Activated naive CD8-positive, alpha-beta T cell treated with anti-CD3 and anti-CD28 coated beads, Interleukin-2, amount 10 ng/mL, durations not matched to agents 7 days and 5 days (primary cell): ENCODE measurements around the gene EPB41L4B. TPM values are rescaled to one million over a fixed set of nuclear protein-coding genes. Genes with fewer than 3 reads are reported as not detected.

ENCODE experiments used
- ATAC-seq: fragments of 150-1000 bp; cut with Tn5 transposase; one replicate; pipeline ENCODE4 v1.10.0; 2021; ENCODE audit warnings: low read depth, moderate library complexity
- POLR2A ChIA-PET: fragments of 350-600 bp; sonication (Branson Sonifier 250); formaldehyde crosslinking; loops from one replicate; lab custom pipeline; 2021; ENCODE audit warnings: antibody characterized with exemption; lab: Charles Lee
- DNase-seq: peaks from one replicate; pipeline ENCODE4 v3.0.0; 2021
- H3K27ac Mint-ChIP-seq: one replicate; pipeline ENCODE4 v1.8.0; 2022; ENCODE audit warnings: mild to moderate bottlenecking, mixed read lengths
- H3K27me3 Mint-ChIP-seq: one replicate; pipeline ENCODE4 v1.8.0; 2022; ENCODE audit warnings: mild to moderate bottlenecking, moderate library complexity, mixed read lengths
- H3K36me3 Mint-ChIP-seq: one replicate; pipeline ENCODE4 v1.8.0; 2021; ENCODE audit warnings: mild to moderate bottlenecking, mixed read lengths
- H3K4me1 Mint-ChIP-seq: one replicate; pipeline ENCODE4 v1.8.0; 2021; ENCODE audit warnings: mixed read lengths
- H3K4me3 Mint-ChIP-seq: one replicate; pipeline ENCODE4 v1.8.0; 2022; ENCODE audit warnings: mild to moderate bottlenecking, moderate library complexity, mixed read lengths
- H3K9me3 Mint-ChIP-seq: one replicate; pipeline ENCODE4 v1.8.0; 2021; ENCODE audit warnings: mixed read lengths
- total RNA-seq, 2 experiments: library from RNA; stranded (reverse); gene quantifications; one replicate each; pipeline ENCODE4 v1.2.3, GENCODE V29; 2021

Gene EPB41L4B
- total RNA-seq, 2 experiments from 2014 or later: not detected

DNA sequence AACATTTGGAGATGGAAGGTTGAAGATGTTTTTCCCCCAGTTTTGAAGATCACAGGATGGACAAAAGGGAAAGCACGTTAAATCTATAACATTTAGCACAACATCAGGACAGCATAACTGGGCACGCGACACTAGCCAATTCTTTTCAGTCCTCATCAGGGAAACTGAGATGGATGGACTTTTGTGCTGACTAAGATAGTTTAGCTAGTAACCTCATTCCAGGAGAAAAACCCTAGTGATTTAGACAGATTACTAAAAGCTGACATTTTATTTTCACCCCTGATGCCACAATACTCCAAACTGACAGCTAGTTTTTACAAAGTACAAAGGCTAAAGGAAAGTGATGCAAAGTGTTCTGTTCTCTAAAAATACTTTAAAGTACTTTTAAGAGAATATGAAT lies 53.3 kb downstream of the EPB41L4B start:
- POLR2A ChIA-PET: no interaction called here
- no peak overlapping the region for H3K4me3 Mint-ChIP-seq
- DNase-seq: no peak

DNA sequence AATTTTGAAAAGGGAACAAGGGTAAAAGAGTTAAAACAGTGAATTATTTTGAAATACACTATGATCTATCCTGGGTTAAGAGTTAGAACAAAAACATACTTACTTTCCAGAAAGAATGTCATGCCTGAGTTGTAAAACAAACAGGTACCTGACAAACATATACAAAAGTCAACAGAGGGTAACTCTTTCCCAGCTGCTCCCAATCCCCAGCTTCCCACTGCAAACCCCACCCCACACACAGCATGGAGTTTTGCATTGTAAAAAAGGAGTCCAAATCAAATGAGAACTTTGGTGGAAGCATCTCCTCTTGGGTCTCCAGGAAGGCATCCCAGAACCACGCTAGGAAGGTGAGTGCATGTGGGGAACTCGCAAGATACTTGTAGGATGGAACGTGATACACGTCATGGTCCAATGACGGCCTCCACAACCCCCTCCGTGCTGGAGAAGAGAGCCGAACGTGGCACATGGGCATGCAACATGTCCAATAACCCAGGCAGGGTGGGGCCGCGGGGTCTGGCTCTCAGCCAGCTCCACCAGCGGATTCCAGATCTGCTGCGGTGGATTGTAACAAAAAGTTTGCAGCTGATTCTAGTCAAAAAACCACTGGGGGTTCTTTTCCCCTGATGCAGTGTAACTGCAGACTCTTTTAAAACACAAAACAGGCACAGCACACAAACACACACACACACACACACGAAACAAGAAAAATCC lies 55.8 kb downstream of the EPB41L4B start:
- ATAC-seq: no peak
- POLR2A ChIA-PET: no interaction called here
- no peaks in the 10 kb centered on the region for H3K4me1 Mint-ChIP-seq
- peaks cover 3% of the 10 kb centered on the region for H3K27me3 Mint-ChIP-seq
- H3K4me3 Mint-ChIP-seq: no peak overlapping the region
- H3K27ac Mint-ChIP-seq: no peak overlapping the region
- H3K36me3 Mint-ChIP-seq: no peaks in the 10 kb centered on the region
- H3K9me3 Mint-ChIP-seq: peaks cover 4% of the 10 kb centered on the region
- DNase-seq: no peak

More for the DNA sequence above, 53.3 kb downstream of the EPB41L4B start:
- Mint-ChIP-seq H3K4me1 (no peaks in the 10 kb centered on the region), H3K27ac (no peak overlapping the region), H3K36me3 (no peaks in the 10 kb centered on the region), H3K9me3 (peaks cover 4% of the 10 kb centered on the region), H3K27me3 (no peaks in the 10 kb centered on the region)
- ATAC-seq: no peak

DNA sequence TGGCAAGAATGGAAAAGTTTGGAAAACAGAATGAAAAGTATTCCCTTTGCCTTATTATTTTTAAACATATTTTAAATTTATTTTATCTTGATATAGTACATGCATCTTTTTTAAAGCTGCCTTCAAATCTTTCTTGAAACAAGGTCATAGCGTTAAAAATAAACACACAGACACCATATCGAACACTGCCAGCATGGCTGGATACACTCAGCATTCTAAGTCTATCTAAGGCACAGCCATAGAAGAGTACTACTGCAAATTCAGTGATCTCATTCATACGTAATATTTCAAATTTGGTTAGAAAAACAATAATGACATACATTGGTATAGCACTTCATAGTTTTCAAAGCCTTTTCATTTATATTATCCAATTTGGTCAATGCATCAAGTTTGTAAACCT lies 57.5 kb downstream of the EPB41L4B start:
- DNase-seq (no peak), ATAC-seq (no peak)
- Mint-ChIP-seq H3K4me3 (no peak overlapping the region), H3K27ac (no peak overlapping the region), H3K4me1 (no peaks in the 10 kb centered on the region), H3K27me3 (peaks cover 11% of the 10 kb centered on the region), H3K36me3 (no peaks in the 10 kb centered on the region), H3K9me3 (peaks cover 3% of the 10 kb centered on the region)
- POLR2A ChIA-PET: no interaction called here

DNA sequence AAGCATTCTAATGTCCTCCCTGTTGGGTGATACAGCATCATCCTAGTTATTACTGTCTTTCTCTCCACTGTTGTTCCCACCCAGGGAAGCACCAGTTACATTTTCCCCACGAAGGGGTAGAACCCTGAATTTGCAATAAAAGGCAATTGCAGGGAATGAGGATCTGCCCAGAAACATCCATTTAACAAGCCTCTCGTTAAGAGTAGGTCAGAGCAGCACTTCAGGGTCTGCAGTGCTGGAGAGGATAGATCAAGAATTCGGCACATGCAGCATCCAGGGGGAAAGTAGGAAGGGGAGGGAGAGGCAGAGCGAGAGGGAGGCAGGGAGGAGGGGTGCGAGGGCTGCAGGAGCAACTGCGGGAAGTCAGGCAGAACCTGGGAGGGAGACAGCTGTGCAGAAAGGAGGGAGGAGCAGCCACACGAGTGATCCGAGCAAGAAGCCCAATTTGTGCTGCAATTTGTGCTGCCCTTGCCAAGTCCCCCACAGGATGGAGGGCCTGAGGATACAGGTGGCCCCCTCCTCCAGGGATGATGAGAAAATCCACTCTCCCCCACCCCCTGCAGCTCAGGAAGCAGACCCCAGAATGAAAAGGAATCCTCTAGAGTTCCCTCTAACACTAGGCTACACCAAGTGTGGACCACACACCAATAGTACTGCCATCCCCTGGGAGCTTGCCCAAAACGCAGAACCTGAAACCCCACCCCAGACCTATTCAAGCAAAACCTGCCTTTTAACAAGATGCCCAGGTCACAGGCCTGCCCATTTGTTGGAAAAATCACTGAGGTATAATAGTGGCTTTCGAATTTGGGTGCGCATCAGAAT lies 62.2 kb downstream of the EPB41L4B start:
- DNase-seq (no peak), ATAC-seq (no peak)
- POLR2A ChIA-PET: no interaction called here
- Mint-ChIP-seq H3K4me1 (no peaks in the 10 kb centered on the region), H3K36me3 (no peaks in the 10 kb centered on the region), H3K4me3 (no peak overlapping the region), H3K9me3 (no peaks in the 10 kb centered on the region), H3K27ac (no peak overlapping the region), H3K27me3 (peaks cover 11% of the 10 kb centered on the region)

DNA sequence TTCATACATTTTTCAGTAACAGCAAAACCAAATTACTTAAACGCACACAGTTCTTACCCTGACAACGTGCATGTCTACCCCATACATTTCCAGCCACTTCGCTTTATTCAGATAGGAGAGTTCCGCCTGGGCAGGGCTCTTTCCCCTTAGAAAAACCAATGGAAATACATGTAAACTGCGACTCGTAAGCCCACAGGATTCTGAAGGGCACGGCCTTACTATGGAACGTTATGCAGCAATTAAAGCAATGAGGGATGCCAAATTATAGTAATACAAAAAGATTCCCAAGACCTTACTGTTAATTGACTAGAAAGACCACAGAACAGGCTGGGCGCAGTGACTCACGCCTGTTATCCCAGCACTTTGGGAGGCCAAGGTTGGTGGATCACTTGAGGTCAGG lies 64.5 kb downstream of the EPB41L4B start:
- no peak overlapping the region for H3K4me3 Mint-ChIP-seq
- no peaks in the 10 kb centered on the region for H3K9me3 Mint-ChIP-seq
- peaks cover 11% of the 10 kb centered on the region for H3K27me3 Mint-ChIP-seq
- ATAC-seq (no peak), DNase-seq (no peak)
- H3K4me1 Mint-ChIP-seq: no peaks in the 10 kb centered on the region
- POLR2A ChIA-PET: no interaction called here
- H3K27ac Mint-ChIP-seq: no peak overlapping the region
- H3K36me3 Mint-ChIP-seq: no peaks in the 10 kb centered on the region

DNA sequence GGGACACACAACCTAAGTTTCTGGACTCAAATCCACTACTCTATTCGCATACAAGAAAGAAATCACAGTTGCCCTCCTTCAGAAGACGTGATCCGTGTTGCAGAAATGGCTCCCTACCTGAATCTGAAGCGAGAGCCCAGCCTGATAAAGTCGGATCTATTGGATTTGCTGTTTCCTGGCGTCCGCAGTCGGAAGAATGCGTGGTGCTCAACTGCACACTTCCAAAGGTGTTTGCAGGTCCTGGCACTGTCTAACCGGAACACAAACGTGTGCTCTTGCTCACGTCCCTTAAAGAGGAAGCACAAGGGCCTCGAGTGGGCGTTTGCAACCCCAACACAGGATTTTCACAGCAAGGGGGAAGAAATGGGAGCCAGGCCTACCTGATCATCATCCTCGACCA lies 65.5 kb downstream of the EPB41L4B start:
- H3K27me3 Mint-ChIP-seq: peaks cover 11% of the 10 kb centered on the region
- no peak overlapping the region for H3K4me3 Mint-ChIP-seq
- DNase-seq: no peak
- H3K9me3 Mint-ChIP-seq: no peaks in the 10 kb centered on the region
- no peaks in the 10 kb centered on the region for H3K36me3 Mint-ChIP-seq
- ATAC-seq: no peak
- H3K27ac Mint-ChIP-seq: no peak overlapping the region
- POLR2A ChIA-PET: no interaction called here
- no peaks in the 10 kb centered on the region for H3K4me1 Mint-ChIP-seq

DNA sequence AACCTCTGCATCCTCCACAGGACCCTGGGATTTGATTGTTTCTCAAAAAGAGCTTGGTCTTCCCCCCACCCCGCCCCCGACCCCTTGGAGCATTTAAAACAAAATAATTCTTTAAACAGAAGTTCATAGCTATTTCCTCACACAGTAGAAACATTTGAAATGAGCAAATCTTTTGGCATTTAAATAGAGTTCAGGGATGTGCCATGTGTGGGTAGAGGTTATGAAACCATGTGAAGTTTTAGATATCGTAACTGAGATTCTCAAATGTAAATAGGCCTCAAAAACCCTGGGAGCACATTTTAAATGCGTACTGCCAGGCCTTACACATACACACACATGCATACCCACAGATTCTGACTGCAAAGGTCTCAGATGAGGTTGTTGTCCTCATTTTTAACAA lies 66.5 kb downstream of the EPB41L4B start:
- POLR2A ChIA-PET: interaction anchor here (0.7 kb wide), 1 partner anchor 155 kb away, joined by 3 read pairs; no protein-coding TSS in a partner anchor
- no peak for ATAC-seq

DNA sequence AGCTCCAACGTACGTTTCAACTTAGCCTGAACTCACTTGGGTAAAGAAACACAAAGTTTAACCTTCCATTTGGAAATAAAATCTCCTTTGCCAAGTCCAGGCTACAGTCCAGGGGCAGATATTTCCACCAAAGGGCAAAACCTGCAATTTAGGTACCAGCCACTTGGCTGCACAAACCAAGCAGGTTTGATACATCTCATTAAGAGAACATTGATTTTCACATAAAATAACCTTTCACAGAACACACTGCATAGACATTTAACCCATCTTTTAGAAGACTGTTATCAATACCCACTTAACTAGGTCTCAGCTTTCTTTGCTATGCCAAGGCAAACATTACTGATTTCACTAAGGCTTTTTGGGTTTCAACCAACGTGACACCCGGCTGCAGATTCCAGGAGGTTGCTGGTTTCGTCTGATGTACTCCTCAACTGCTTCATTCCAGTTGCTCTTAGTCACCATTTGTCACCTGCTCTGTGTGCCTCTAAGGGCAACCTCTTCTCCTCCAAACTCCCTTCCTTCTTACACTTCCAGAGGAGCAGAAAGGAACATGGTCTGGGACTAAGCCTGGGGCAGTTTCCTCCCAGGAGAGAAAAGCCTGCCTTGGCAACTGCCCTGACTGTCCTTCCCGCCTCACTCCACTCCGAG lies 67.1 kb downstream of the EPB41L4B start:
- H3K4me1 Mint-ChIP-seq: no peaks in the 10 kb centered on the region
- no peaks in the 10 kb centered on the region for H3K9me3 Mint-ChIP-seq
- no peak for DNase-seq
- ATAC-seq: no peak
- no peak overlapping the region for H3K4me3 Mint-ChIP-seq
- no peaks in the 10 kb centered on the region for H3K36me3 Mint-ChIP-seq
- no peak overlapping the region for H3K27ac Mint-ChIP-seq
- H3K27me3 Mint-ChIP-seq: peaks cover 4% of the 10 kb centered on the region
- POLR2A ChIA-PET: interaction anchor here (0.7 kb wide), 1 partner anchor 155 kb away, joined by 3 read pairs; no protein-coding TSS in a partner anchor

More for the DNA sequence above, 66.5 kb downstream of the EPB41L4B start:
- H3K4me1 Mint-ChIP-seq: no peaks in the 10 kb centered on the region
- no peak overlapping the region for H3K4me3 Mint-ChIP-seq
- H3K27me3 Mint-ChIP-seq: peaks cover 7% of the 10 kb centered on the region
- no peaks in the 10 kb centered on the region for H3K36me3 Mint-ChIP-seq
- DNase-seq: no peak
- H3K27ac Mint-ChIP-seq: no peak overlapping the region
- no peaks in the 10 kb centered on the region for H3K9me3 Mint-ChIP-seq

DNA sequence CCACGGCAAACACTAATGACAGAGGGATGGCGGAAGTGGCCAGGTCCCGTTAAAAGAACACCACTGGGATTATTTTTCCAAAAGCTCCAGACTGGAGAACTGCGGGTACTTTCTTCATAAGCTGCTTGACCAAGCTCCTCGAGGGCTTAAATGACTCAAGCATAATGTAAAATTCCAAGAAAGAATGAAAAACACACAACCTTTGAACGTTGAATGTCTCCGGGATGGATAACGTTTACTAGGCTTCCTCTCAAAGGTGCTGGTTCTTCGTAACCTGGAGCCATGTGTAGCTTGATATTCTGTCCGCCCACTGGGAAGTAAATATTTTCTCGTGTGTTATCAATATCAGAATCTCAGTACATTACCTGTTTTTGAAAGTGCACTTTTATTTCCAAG lies 67.6 kb downstream of the EPB41L4B start:
- Mint-ChIP-seq H3K36me3 (no peaks in the 10 kb centered on the region), H3K27me3 (peaks cover 4% of the 10 kb centered on the region), H3K9me3 (no peaks in the 10 kb centered on the region), H3K27ac (no peak overlapping the region), H3K4me1 (no peaks in the 10 kb centered on the region), H3K4me3 (no peak overlapping the region)
- POLR2A ChIA-PET: no interaction called here
- DNase-seq: no peak
- ATAC-seq: no peak

DNA sequence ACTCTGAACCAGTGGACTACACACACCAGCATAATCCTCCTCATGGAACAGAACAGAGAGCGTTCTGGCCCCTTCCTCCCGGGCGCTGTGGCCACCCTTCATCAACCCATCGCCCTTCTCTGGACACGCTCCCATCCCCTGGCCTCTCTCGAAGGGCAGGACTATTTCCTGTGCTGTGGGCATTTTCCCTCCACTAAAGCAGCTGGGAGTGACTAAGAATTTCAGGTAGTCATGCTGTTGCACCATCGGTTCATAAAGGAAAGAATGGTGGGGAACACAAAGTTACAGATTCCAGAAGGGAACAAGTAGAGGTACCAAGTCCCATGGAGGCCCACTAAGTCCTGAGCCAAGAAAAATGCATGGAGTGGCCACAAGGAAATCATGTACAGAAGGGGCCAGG lies 68.6 kb downstream of the EPB41L4B start:
- no peak for DNase-seq
- Mint-ChIP-seq H3K27ac (no peak overlapping the region), H3K4me3 (no peak overlapping the region), H3K36me3 (no peaks in the 10 kb centered on the region), H3K27me3 (peaks cover 4% of the 10 kb centered on the region), H3K4me1 (no peaks in the 10 kb centered on the region), H3K9me3 (no peaks in the 10 kb centered on the region)
- POLR2A ChIA-PET: no interaction called here
- ATAC-seq: no peak

DNA sequence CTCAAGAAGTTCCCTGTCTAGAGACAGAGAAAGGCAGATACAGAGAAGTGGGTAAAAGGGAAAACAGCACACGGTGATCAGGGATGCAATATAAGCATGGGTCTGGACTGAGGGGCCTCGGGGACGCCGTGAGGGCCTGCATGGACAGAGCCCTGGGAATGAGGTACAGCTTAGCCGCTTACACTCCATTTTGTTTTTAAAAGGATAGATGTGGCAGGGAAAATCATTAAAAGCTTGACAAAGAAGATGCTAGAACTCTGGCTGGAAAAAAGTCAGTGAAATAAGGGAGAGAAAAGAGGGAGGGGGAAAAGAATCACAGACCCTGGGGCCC lies 69.1 kb downstream of the EPB41L4B start:
- POLR2A ChIA-PET: no interaction called here
- no peaks in the 10 kb centered on the region for H3K36me3 Mint-ChIP-seq
- H3K9me3 Mint-ChIP-seq: no peaks in the 10 kb centered on the region
- no peak overlapping the region for H3K27ac Mint-ChIP-seq
- peaks cover 4% of the 10 kb centered on the region for H3K27me3 Mint-ChIP-seq
- no peaks in the 10 kb centered on the region for H3K4me1 Mint-ChIP-seq
- DNase-seq (no peak), ATAC-seq (no peak)
- no peak overlapping the region for H3K4me3 Mint-ChIP-seq

DNA sequence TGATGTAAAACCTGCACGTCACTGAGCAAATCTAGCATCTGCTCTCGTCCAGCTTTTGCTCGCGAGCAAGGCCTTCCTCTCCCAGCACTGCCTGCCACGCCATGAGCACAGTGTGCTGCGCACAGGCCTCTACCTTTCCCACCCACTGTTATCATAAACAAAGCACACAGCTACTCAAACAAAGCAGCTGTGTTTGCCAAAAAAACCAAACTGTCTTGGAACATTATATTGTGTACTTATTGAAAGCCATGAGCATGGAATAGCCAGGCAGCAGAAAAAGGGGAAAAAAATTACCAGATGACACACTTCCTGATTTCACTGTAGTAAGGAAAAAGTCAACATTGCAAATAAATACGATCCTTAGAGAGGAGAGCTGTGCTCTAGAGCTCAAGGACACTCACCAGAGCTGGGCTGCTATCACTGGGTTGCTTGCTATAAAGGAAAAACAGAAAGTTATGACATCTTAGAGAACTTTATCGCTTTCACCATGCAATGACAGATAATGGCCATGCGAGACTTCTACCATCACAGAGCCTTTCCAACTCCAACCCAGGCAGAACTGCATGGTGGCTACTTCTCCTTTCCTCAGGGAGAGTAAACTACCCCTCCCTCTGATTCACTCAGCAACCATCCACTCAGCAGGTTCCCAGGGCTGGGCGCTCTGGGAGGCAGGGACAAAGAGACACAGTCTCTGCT lies 69.6 kb downstream of the EPB41L4B start:
- no peaks in the 10 kb centered on the region for H3K4me1 Mint-ChIP-seq

DNA sequence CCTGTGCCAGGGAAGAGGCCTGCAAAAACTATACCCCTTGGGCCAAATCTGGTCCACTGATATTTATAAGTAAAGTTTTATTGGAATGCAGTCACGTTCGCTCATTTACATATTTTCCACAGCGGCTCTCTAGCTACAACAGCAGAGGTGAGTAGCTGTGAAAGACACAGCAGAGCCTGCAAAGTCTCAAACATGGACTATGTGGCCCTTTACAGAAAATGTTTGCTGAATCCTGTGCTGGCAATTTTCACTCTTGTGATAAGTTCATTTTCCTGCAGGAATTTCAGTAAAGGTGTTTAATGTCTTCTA lies 70.1 kb downstream of the EPB41L4B start:
- H3K4me3 Mint-ChIP-seq: no peak overlapping the region
- POLR2A ChIA-PET: no interaction called here
- ATAC-seq: no peak
- no peak for DNase-seq
- H3K27me3 Mint-ChIP-seq: peaks cover 4% of the 10 kb centered on the region
- H3K9me3 Mint-ChIP-seq: no peaks in the 10 kb centered on the region
- H3K36me3 Mint-ChIP-seq: no peaks in the 10 kb centered on the region
- H3K27ac Mint-ChIP-seq: no peak overlapping the region
- H3K4me1 Mint-ChIP-seq: no peaks in the 10 kb centered on the region

More for the DNA sequence above, 69.6 kb downstream of the EPB41L4B start:
- H3K27me3 Mint-ChIP-seq: peaks cover 4% of the 10 kb centered on the region
- H3K4me3 Mint-ChIP-seq: no peak overlapping the region
- POLR2A ChIA-PET: no interaction called here
- H3K36me3 Mint-ChIP-seq: no peaks in the 10 kb centered on the region
- H3K27ac Mint-ChIP-seq: no peak overlapping the region
- H3K9me3 Mint-ChIP-seq: no peaks in the 10 kb centered on the region
- no peak for ATAC-seq
- no peak for DNase-seq
